NB4 (cell line): ENCODE data around the gene PLAAT1.

ENCODE experiments used
- MAX ChIP-seq: IDR thresholded peaks from 2 replicates; pipeline ENCODE4 v1.6.1; 2011; ENCODE audit warnings: low read depth, low read length
- MYC ChIP-seq: IDR thresholded peaks from 2 replicates; pipeline ENCODE4 v1.6.1; 2011; ENCODE audit warnings: low read depth, low read length
- POLR2A ChIP-seq: IDR thresholded peaks from 2 replicates; pipeline ENCODE4 v1.6.1; 2011; ENCODE audit warnings: mild to moderate bottlenecking; ENCODE audit not compliant: insufficient read length; ENCODE audit errors: extremely low read depth
- TF ChIP-seq, protein P1 (sequence below): IDR thresholded peaks from one replicate; pipeline ENCODE4 v1.5.1; 2012; ENCODE audit warnings: low read depth, low read length

GRCh38 chr3:193292386-193292785 lies 51.4 kb downstream of the PLAAT1 start:
- TF ChIP-seq, protein P1, sequence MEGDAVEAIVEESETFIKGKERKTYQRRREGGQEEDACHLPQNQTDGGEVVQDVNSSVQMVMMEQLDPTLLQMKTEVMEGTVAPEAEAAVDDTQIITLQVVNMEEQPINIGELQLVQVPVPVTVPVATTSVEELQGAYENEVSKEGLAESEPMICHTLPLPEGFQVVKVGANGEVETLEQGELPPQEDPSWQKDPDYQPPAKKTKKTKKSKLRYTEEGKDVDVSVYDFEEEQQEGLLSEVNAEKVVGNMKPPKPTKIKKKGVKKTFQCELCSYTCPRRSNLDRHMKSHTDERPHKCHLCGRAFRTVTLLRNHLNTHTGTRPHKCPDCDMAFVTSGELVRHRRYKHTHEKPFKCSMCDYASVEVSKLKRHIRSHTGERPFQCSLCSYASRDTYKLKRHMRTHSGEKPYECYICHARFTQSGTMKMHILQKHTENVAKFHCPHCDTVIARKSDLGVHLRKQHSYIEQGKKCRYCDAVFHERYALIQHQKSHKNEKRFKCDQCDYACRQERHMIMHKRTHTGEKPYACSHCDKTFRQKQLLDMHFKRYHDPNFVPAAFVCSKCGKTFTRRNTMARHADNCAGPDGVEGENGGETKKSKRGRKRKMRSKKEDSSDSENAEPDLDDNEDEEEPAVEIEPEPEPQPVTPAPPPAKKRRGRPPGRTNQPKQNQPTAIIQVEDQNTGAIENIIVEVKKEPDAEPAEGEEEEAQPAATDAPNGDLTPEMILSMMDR: no peak
- no peak for TF ChIP-seq POLR2A
- TF ChIP-seq MAX: no peak
- TF ChIP-seq MYC: no peak
